ENCODE measurements around the gene AGPAT1. TPM values are rescaled to one million over a fixed set of nuclear protein-coding genes. Genes with fewer than 3 reads are reported as not detected.
"Not testable (repeated sequence)": the region's sequence is repeated elsewhere in the genome, so short reads cannot be mapped to it uniquely, and the experiment has no call there.

Gene AGPAT1
- polyA plus RNA-seq, 2 donors: 15.3 to 18.3 TPM

GRCh38 chr6:32187009-32187709 lies 11.3 kb upstream of the AGPAT1 start:
- Histone ChIP-seq H3K36me3 (ENCODE audit: control insufficient read depth in 2 of 2, insufficient read depth in 2 of 2, low read length in 1 of 2) (peaks cover 8 to 12% of the 10 kb centered on the region in 2 donors), H3K27me3 (ENCODE audit: control insufficient read depth in 1 of 2, insufficient read depth in 2 of 2, low read length in 2 of 2) (no peaks in the 10 kb centered on the region), H3K9me3 (ENCODE audit: control insufficient read depth in 2 of 2, insufficient read depth in 1 of 2, low read depth in 1 of 2, low read length in 1 of 2) (no peaks in the 10 kb centered on the region), H3K4me3 (ENCODE audit: low read depth in 1 of 2, low read length in 2 of 2) (no peak overlapping the region), H3K4me1 (ENCODE audit: control insufficient read depth in 2 of 2, insufficient read depth in 2 of 2, low read length in 1 of 2) (peaks cover 4 to 5% of the 10 kb centered on the region in 2 donors), H3K27ac (ENCODE audit: low read depth in 2 of 2, low read length in 1 of 2) (peak overlapping the region; percentile 37 to 79)
- 60 to 67% methylated on average over 12 of the region's 12 CpGs for WGBS, 2 donors

- H3K4me3 ChIP-seq (ENCODE audit: low read depth in 1 of 2, low read length in 2 of 2); H3K4me1 ChIP-seq (ENCODE audit: control insufficient read depth in 2 of 2, insufficient read depth in 2 of 2, low read length in 1 of 2); H3K9me3 ChIP-seq (ENCODE audit: control insufficient read depth in 2 of 2, insufficient read depth in 1 of 2, low read depth in 1 of 2, low read length in 1 of 2); H3K27me3 ChIP-seq (ENCODE audit: control insufficient read depth in 1 of 2, insufficient read depth in 2 of 2, low read length in 2 of 2): not testable (repeated sequence)
- Histone ChIP-seq H3K36me3 (ENCODE audit: control insufficient read depth in 2 of 2, insufficient read depth in 2 of 2, low read length in 1 of 2) (peaks cover 8 to 13% of the 10 kb centered on the region in 2 donors), H3K27ac (ENCODE audit: low read depth in 2 of 2, low read length in 1 of 2) (peak overlapping the region; percentile 66 to 79)
- 62% methylated on average over 10 of the region's 10 CpGs for WGBS, 2 donors
Observed at GRCh38 chr6:32186151-32186840, 10.4 kb upstream of the AGPAT1 start.

- not testable (repeated sequence) for H3K27me3 ChIP-seq (ENCODE audit: control insufficient read depth in 1 of 2, insufficient read depth in 2 of 2, low read length in 2 of 2); H3K9me3 ChIP-seq (ENCODE audit: control insufficient read depth in 2 of 2, insufficient read depth in 1 of 2, low read depth in 1 of 2, low read length in 1 of 2); H3K4me1 ChIP-seq (ENCODE audit: control insufficient read depth in 2 of 2, insufficient read depth in 2 of 2, low read length in 1 of 2); H3K4me3 ChIP-seq (ENCODE audit: low read depth in 1 of 2, low read length in 2 of 2)
- WGBS, 2 donors: 14 to 21% methylated on average over 11 of the region's 11 CpGs
- peaks cover 8 to 13% of the 10 kb centered on the region in 2 donors for H3K36me3 ChIP-seq (ENCODE audit: control insufficient read depth in 2 of 2, insufficient read depth in 2 of 2, low read length in 1 of 2)
- H3K27ac ChIP-seq (ENCODE audit: low read depth in 2 of 2, low read length in 1 of 2): peak overlapping the region; percentile 33 to 66
Observed at GRCh38 chr6:32185681-32186131, 9.8 kb upstream of the AGPAT1 start.

GRCh38 chr6:32184084-32184640 lies 8.3 kb upstream of the AGPAT1 start, which contains the start of gene AGER:
Gene AGER, minus strand, starts transcription at chr6:32184253. Its CDS starts 31 bp downstream, at chr6:32184222.
- Histone ChIP-seq H3K4me3 (ENCODE audit: low read depth in 1 of 2, low read length in 2 of 2) (no peak within 1 kb of the TSS), H3K27ac (ENCODE audit: low read depth in 2 of 2, low read length in 1 of 2) (peak within 1 kb of the TSS in 1 of 2 donors; percentile 78), H3K36me3 (ENCODE audit: control insufficient read depth in 2 of 2, insufficient read depth in 2 of 2, low read length in 1 of 2) (peaks cover 8 to 13% of the 10 kb centered on the region in 2 donors), H3K27me3 (ENCODE audit: control insufficient read depth in 1 of 2, insufficient read depth in 2 of 2, low read length in 2 of 2) (no peaks in the 10 kb centered on the region), H3K9me3 (ENCODE audit: control insufficient read depth in 2 of 2, insufficient read depth in 1 of 2, low read depth in 1 of 2, low read length in 1 of 2) (no peaks in the 10 kb centered on the region), H3K4me1 (ENCODE audit: control insufficient read depth in 2 of 2, insufficient read depth in 2 of 2, low read length in 1 of 2) (peaks cover 5 to 7% of the 10 kb centered on the region in 2 donors)
- 72 to 77% methylated on average over 6 of the region's 6 CpGs for WGBS, 2 donors

GRCh38 chr6:32183483-32184083 lies 7.7 kb upstream of the AGPAT1 start:
- Histone ChIP-seq H3K27me3 (ENCODE audit: control insufficient read depth in 1 of 2, insufficient read depth in 2 of 2, low read length in 2 of 2) (no peaks in the 10 kb centered on the region), H3K4me1 (ENCODE audit: control insufficient read depth in 2 of 2, insufficient read depth in 2 of 2, low read length in 1 of 2) (peaks cover 5 to 10% of the 10 kb centered on the region in 2 donors), H3K4me3 (ENCODE audit: low read depth in 1 of 2, low read length in 2 of 2) (no peak overlapping the region), H3K27ac (ENCODE audit: low read depth in 2 of 2, low read length in 1 of 2) (peak overlapping the region in 1 of 2 donors; percentile 78), H3K36me3 (ENCODE audit: control insufficient read depth in 2 of 2, insufficient read depth in 2 of 2, low read length in 1 of 2) (peaks cover 8 to 13% of the 10 kb centered on the region in 2 donors), H3K9me3 (ENCODE audit: control insufficient read depth in 2 of 2, insufficient read depth in 1 of 2, low read depth in 1 of 2, low read length in 1 of 2) (no peaks in the 10 kb centered on the region)
- WGBS, 2 donors: 81 to 82% methylated on average over 15 of the region's 15 CpGs

- H3K36me3 ChIP-seq (ENCODE audit: control insufficient read depth in 2 of 2, insufficient read depth in 2 of 2, low read length in 1 of 2): peaks cover 8 to 13% of the 10 kb centered on the region in 2 donors
- peak overlapping the region in 1 of 2 donors; percentile 78 for H3K27ac ChIP-seq (ENCODE audit: low read depth in 2 of 2, low read length in 1 of 2)
- no peaks in the 10 kb centered on the region for H3K27me3 ChIP-seq (ENCODE audit: control insufficient read depth in 1 of 2, insufficient read depth in 2 of 2, low read length in 2 of 2)
- no peak overlapping the region for H3K4me3 ChIP-seq (ENCODE audit: low read depth in 1 of 2, low read length in 2 of 2)
- 70 to 73% methylated on average over 3 of the region's 3 CpGs for WGBS, 2 donors
- H3K9me3 ChIP-seq (ENCODE audit: control insufficient read depth in 2 of 2, insufficient read depth in 1 of 2, low read depth in 1 of 2, low read length in 1 of 2): no peaks in the 10 kb centered on the region
- peaks cover 5 to 10% of the 10 kb centered on the region in 2 donors for H3K4me1 ChIP-seq (ENCODE audit: control insufficient read depth in 2 of 2, insufficient read depth in 2 of 2, low read length in 1 of 2)
Observed at GRCh38 chr6:32183030-32183429, 7.1 kb upstream of the AGPAT1 start.

- no peak overlapping the region for H3K4me3 ChIP-seq (ENCODE audit: low read depth in 1 of 2, low read length in 2 of 2)
- H3K9me3 ChIP-seq (ENCODE audit: control insufficient read depth in 2 of 2, insufficient read depth in 1 of 2, low read depth in 1 of 2, low read length in 1 of 2): no peaks in the 10 kb centered on the region
- H3K27ac ChIP-seq (ENCODE audit: low read depth in 2 of 2, low read length in 1 of 2): peak overlapping the region in 1 of 2 donors; percentile 78
- H3K4me1 ChIP-seq (ENCODE audit: control insufficient read depth in 2 of 2, insufficient read depth in 2 of 2, low read length in 1 of 2): peaks cover 2 to 9% of the 10 kb centered on the region in 2 donors
- peaks cover 8 to 11% of the 10 kb centered on the region in 2 donors for H3K36me3 ChIP-seq (ENCODE audit: control insufficient read depth in 2 of 2, insufficient read depth in 2 of 2, low read length in 1 of 2)
- H3K27me3 ChIP-seq (ENCODE audit: control insufficient read depth in 1 of 2, insufficient read depth in 2 of 2, low read length in 2 of 2): no peaks in the 10 kb centered on the region
- 81 to 85% methylated on average over 10 of the region's 10 CpGs for WGBS, 2 donors
Observed at GRCh38 chr6:32182555-32182981, 6.7 kb upstream of the AGPAT1 start.

- no peaks in the 10 kb centered on the region for H3K27me3 ChIP-seq (ENCODE audit: control insufficient read depth in 1 of 2, insufficient read depth in 2 of 2, low read length in 2 of 2)
- H3K4me1 ChIP-seq (ENCODE audit: control insufficient read depth in 2 of 2, insufficient read depth in 2 of 2, low read length in 1 of 2): peaks cover 2 to 7% of the 10 kb centered on the region in 2 donors
- peaks cover 8% of the 10 kb centered on the region in 2 donors for H3K36me3 ChIP-seq (ENCODE audit: control insufficient read depth in 2 of 2, insufficient read depth in 2 of 2, low read length in 1 of 2)
- H3K9me3 ChIP-seq (ENCODE audit: control insufficient read depth in 2 of 2, insufficient read depth in 1 of 2, low read depth in 1 of 2, low read length in 1 of 2): no peaks in the 10 kb centered on the region
- 65 to 72% methylated on average over 9 to 10 of the region's 10 CpGs for WGBS, 2 donors
- H3K4me3 ChIP-seq (ENCODE audit: low read depth in 1 of 2, low read length in 2 of 2): no peak overlapping the region
- H3K27ac ChIP-seq (ENCODE audit: low read depth in 2 of 2, low read length in 1 of 2): peak overlapping the region in 1 of 2 donors; percentile 78
Observed at GRCh38 chr6:32181915-32182529, 6.1 kb upstream of the AGPAT1 start.

Measured in esophagus (tissue), 2 donors.